CD4-positive, alpha-beta T cell (primary cell): ENCODE data around the gene SLC19A1. TPM values are rescaled to one million over a fixed set of nuclear protein-coding genes. Genes with fewer than 3 reads are reported as not detected.

Experiments
- ATAC-seq: fragments of 200-7000 bp; cut with Tn5 transposase; one replicate; pipeline ENCODE4 v1.10.0; 2022; ENCODE audit warnings: mild to moderate bottlenecking; ENCODE audit not compliant: poor library complexity
- CTCF ChIA-PET: fragments of 350-600 bp; sonication (Branson Sonifier 250); formaldehyde crosslinking; loops from one replicate; lab custom pipeline; 2021; ENCODE audit warnings: antibody characterized with exemption, inconsistent platforms; lab: Charles Lee
- POLR2A ChIA-PET: fragments of 350-600 bp; sonication (Branson Sonifier 250); formaldehyde crosslinking; loops from one replicate; lab custom pipeline; 2021; ENCODE audit warnings: antibody characterized with exemption, inconsistent platforms; lab: Charles Lee
- DNase-seq, 14 experiments: peaks; one replicate each; pipeline ENCODE4 v3.0.0-alpha.2; 2013 to 2020; ENCODE audit warnings: mixed read lengths in 2 of 14
- H3K27ac ChIP-seq, 2 donors: one replicate each; pipeline versions ENCODE4 v1.5.1 to v1.7.0; 2013; ENCODE audit warnings: low read length in 2 of 2, low read depth in 1 of 2, mild to moderate bottlenecking in 1 of 2
- H3K27me3 ChIP-seq, 2 experiments: 1 replicate in 1 of 2; 2 replicates in 1 of 2; pipeline versions ENCODE4 v1.6.1 to v1.7.0; 2013; ENCODE audit warnings: low read length in 2 of 2, control low read depth in 1 of 2, mild to moderate bottlenecking in 1 of 2, moderate library complexity in 1 of 2; ENCODE audit not compliant: insufficient read depth in 2 of 2, control insufficient read depth in 1 of 2
- H3K36me3 ChIP-seq: one replicate; pipeline ENCODE4 v1.6.1; 2013; ENCODE audit warnings: low read length, control low read depth; ENCODE audit not compliant: insufficient read depth
- H3K4me1 ChIP-seq: one replicate; pipeline ENCODE4 v1.6.1; 2013; ENCODE audit warnings: low read length, control low read depth; ENCODE audit not compliant: insufficient read depth
- H3K4me3 ChIP-seq: one replicate; pipeline ENCODE4 v1.5.1; 2013; ENCODE audit warnings: mild to moderate bottlenecking, low read length, moderate library complexity
- H3K9me3 ChIP-seq, 2 experiments: 1 replicate in 1 of 2; 2 replicates in 1 of 2; pipeline versions ENCODE4 v1.6.1 to v1.7.0; 2013; ENCODE audit warnings: low read length in 2 of 2, mild to moderate bottlenecking in 2 of 2, control low read depth in 1 of 2, moderate library complexity in 1 of 2; ENCODE audit not compliant: control insufficient read depth in 1 of 2, insufficient read depth in 1 of 2
- H3K27ac Mint-ChIP-seq: one replicate; pipeline ENCODE4 v1.8.0; 2020; ENCODE audit warnings: mixed read lengths
- H3K27me3 Mint-ChIP-seq: one replicate; pipeline ENCODE4 v1.8.0; 2021; ENCODE audit warnings: mixed read lengths
- H3K36me3 Mint-ChIP-seq: one replicate; pipeline ENCODE4 v1.8.0; 2021; ENCODE audit warnings: low read depth, mixed read lengths
- H3K4me1 Mint-ChIP-seq: one replicate; pipeline ENCODE4 v1.8.0; 2021; ENCODE audit warnings: low read depth, mixed read lengths
- H3K4me3 Mint-ChIP-seq: one replicate; pipeline ENCODE4 v1.8.0; 2020; ENCODE audit warnings: mild to moderate bottlenecking, mixed read lengths
- H3K9me3 Mint-ChIP-seq: one replicate; pipeline ENCODE4 v1.8.0; 2020; ENCODE audit warnings: mixed read lengths
- intact Hi-C, 2 experiments: fragments of 100-400 bp; cut with DNase I in 1 of 2; cut with micrococcal nuclease in 1 of 2; formaldehyde crosslinking; loops; one replicate each; pipeline versions ENCODE4 v1.15.1 to v1.9.0; 2023 to 2025; cut with DNase I, micrococcal nuclease
- total RNA-seq, 174 experiments: library from RNA in 2 of 174; stranded (reverse) in 2 of 174; gene quantifications; one replicate each; pipeline ENCODE4 v1.2.3 and lab custom pipeline; 2021 to 2026
- TF ChIP-seq, protein P1 (sequence below): fragments of 200-600 bp; IDR thresholded peaks from one replicate; pipeline ENCODE4 v1.8.0; 2022; ENCODE audit warnings: antibody characterized with exemption, mild to moderate bottlenecking

The SLC19A1 gene
- total RNA-seq, 2 experiments from 2014 or later: 11.5 to 12.0 TPM

DNA sequence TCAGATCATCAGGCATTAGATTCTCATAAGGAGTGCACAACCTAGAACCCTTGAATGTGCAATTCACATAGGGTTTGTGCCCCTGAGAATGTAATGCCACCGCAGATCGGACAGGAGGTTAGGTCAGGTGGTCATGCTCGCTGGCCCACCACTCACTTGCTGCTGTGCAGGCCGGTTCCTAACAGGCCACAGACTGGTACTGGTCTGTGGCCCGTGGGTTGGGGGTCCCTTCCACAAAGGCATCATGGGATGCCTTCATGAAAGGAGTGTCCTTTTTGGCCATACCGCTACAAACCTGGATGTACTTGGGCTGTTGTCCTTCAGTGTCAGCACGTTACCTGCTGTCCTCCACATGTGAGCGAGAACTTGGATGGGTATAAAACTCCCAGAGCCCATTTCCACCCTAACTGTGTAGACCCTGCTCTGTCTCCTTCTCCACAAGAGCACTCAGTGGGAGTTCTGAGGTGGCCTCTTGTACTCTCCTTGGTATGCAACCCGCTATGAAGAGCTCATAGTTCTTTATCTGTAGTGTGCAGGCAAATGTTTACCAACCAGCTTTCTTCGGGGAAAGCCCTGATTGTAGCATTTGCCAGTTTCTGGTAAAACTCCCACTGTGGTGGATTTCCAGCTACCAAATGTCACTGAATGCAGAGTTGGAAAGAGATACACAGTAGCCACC lies 41.7 kb upstream of the SLC19A1 start:
- peaks cover 13 to 15% of the 10 kb centered on the region in 2 experiments for H3K9me3 ChIP-seq
- no peak overlapping the region for H3K27ac Mint-ChIP-seq
- H3K4me3 ChIP-seq: no peak overlapping the region
- TF ChIP-seq, protein P1, sequence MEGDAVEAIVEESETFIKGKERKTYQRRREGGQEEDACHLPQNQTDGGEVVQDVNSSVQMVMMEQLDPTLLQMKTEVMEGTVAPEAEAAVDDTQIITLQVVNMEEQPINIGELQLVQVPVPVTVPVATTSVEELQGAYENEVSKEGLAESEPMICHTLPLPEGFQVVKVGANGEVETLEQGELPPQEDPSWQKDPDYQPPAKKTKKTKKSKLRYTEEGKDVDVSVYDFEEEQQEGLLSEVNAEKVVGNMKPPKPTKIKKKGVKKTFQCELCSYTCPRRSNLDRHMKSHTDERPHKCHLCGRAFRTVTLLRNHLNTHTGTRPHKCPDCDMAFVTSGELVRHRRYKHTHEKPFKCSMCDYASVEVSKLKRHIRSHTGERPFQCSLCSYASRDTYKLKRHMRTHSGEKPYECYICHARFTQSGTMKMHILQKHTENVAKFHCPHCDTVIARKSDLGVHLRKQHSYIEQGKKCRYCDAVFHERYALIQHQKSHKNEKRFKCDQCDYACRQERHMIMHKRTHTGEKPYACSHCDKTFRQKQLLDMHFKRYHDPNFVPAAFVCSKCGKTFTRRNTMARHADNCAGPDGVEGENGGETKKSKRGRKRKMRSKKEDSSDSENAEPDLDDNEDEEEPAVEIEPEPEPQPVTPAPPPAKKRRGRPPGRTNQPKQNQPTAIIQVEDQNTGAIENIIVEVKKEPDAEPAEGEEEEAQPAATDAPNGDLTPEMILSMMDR: no peak
- DNase-seq (no peak), ATAC-seq (no peak)
- H3K4me3 Mint-ChIP-seq: no peak overlapping the region
- H3K27me3 Mint-ChIP-seq: peaks cover 10% of the 10 kb centered on the region
- no peak overlapping the region for H3K27ac ChIP-seq
- peaks cover 0 to 10% of the 10 kb centered on the region in 2 experiments for H3K27me3 ChIP-seq
- no peaks in the 10 kb centered on the region for H3K36me3 Mint-ChIP-seq
- POLR2A ChIA-PET: no interaction called here
- no peaks in the 10 kb centered on the region for H3K4me1 ChIP-seq
- CTCF ChIA-PET: no interaction called here
- H3K36me3 ChIP-seq: no peaks in the 10 kb centered on the region
- no peaks in the 10 kb centered on the region for H3K4me1 Mint-ChIP-seq
- intact Hi-C loops: no loop called here
- H3K9me3 Mint-ChIP-seq: peaks cover 10% of the 10 kb centered on the region

DNA sequence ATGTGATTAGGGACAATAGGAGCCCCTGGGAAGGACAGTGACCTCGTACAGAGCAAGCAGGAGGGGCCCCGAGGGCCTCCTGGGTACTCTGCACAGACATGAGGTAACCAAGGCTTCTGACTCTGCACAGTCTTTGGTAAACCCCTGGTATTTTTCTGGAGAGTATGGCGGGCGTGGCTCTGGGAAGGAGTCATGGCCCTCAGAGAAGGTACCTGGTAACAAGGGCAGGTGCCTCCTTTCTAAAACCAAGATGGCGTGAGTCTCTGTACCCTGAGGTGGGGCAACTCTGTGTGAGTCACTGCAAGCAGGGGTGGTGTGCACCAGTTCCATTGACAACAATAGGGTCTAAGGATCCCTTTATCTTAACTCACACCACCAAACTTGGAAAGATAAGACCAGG lies 39.9 kb upstream of the SLC19A1 start:
- Histone ChIP-seq H3K9me3 (peaks cover 13% of the 10 kb centered on the region in 2 experiments), H3K27ac (no peak overlapping the region), H3K4me1 (no peaks in the 10 kb centered on the region), H3K4me3 (no peak overlapping the region), H3K36me3 (no peaks in the 10 kb centered on the region), H3K27me3 (peaks cover 0 to 5% of the 10 kb centered on the region in 2 experiments)
- DNase-seq (no peak), ATAC-seq (no peak)
- Mint-ChIP-seq H3K4me3 (no peak overlapping the region), H3K27ac (no peak overlapping the region), H3K27me3 (peaks cover 3% of the 10 kb centered on the region), H3K36me3 (no peaks in the 10 kb centered on the region), H3K4me1 (no peaks in the 10 kb centered on the region), H3K9me3 (peaks cover 7% of the 10 kb centered on the region)
- ChIA-PET POLR2A (no interaction called here), CTCF (no interaction called here)
- intact Hi-C loops: no loop called here
- TF ChIP-seq, protein P1: no peak

DNA sequence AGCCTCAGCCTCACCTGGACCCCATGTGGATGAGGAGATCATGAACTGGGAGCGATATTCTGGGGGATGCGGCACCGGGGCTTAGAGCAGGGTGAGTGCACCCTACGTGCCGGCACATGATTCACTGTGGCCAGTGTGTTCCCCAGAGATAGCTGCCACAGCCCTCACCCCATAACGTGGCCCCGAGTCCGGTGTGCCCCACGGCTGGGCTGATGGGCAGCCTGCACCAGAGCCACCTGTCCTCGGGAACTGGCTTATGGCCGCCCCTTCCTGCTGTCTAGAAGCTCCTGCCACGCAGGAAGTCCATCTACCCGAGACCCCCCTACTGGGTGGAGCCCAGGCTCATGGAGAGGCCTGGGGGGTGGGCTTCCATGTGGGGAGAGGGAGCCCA lies 39.1 kb upstream of the SLC19A1 start:
- no peaks in the 10 kb centered on the region for H3K36me3 ChIP-seq
- intact Hi-C loops: no loop called here
- H3K4me3 ChIP-seq: no peak overlapping the region
- ATAC-seq: no peak
- peaks cover 0 to 3% of the 10 kb centered on the region in 2 experiments for H3K27me3 ChIP-seq
- Mint-ChIP-seq H3K4me1 (no peaks in the 10 kb centered on the region), H3K27me3 (no peaks in the 10 kb centered on the region), H3K36me3 (no peaks in the 10 kb centered on the region), H3K4me3 (no peak overlapping the region), H3K27ac (no peak overlapping the region), H3K9me3 (peaks cover 5% of the 10 kb centered on the region)
- peaks cover 5 to 13% of the 10 kb centered on the region in 2 experiments for H3K9me3 ChIP-seq
- TF ChIP-seq, protein P1: no peak
- H3K27ac ChIP-seq: no peak overlapping the region
- no peaks in the 10 kb centered on the region for H3K4me1 ChIP-seq
- POLR2A ChIA-PET: no interaction called here
- CTCF ChIA-PET: no interaction called here
- DNase-seq: no peak
